ENCODE measurements around the gene SPART. TPM values are rescaled to one million over a fixed set of nuclear protein-coding genes. Genes with fewer than 3 reads are reported as not detected.
A peak's percentile ranks its signal among the peaks of the same experiment; 100 is the strongest.

The SPART gene
- total and polyA plus RNA-seq, 3 donors from 2014 or later: 43.3 to 66.2 (median 48.9) TPM

GRCh38 chr13:36286006-36286405 lies 60.2 kb downstream of the SPART start:
- Histone ChIP-seq H3K4me3 (no peak overlapping the region), H3K9me3 (no peaks in the 10 kb centered on the region), H3K27me3 (no peaks in the 10 kb centered on the region), H3K36me3 (ENCODE audit: low read depth, missing control alignments) (no peaks in the 10 kb centered on the region), H3K27ac (no peak overlapping the region), H3K4me1 (no peaks in the 10 kb centered on the region)
- no peak for TF ChIP-seq POLR2A (IDR thresholded peaks at IDR 0.05)
- no peak for TF ChIP-seq CTCF (IDR thresholded peaks at IDR 0.05)
- no peak for DNase-seq
- 84 to 100% methylated on average over 2 of the region's 2 CpGs for WGBS, 2 donors
- intact Hi-C loops (cut with DNase I; ENCODE audit: low total_unique reads): no loop called here

GRCh38 chr13:36282821-36283432 lies 63.3 kb downstream of the SPART start:
- peak; percentile 42 to 87 (median 68) for TF ChIP-seq CTCF (IDR thresholded peaks at IDR 0.05)
- no peak for TF ChIP-seq POLR2A (IDR thresholded peaks at IDR 0.05)
- H3K36me3 ChIP-seq (ENCODE audit: low read depth, missing control alignments): no peaks in the 10 kb centered on the region
- H3K27ac ChIP-seq: no peak overlapping the region
- intact Hi-C loops (cut with DNase I; ENCODE audit: low total_unique reads): no loop called here
- H3K4me3 ChIP-seq: no peak overlapping the region
- WGBS, 2 donors: 53 to 70% methylated on average over 6 of the region's 6 CpGs
- H3K27me3 ChIP-seq: no peaks in the 10 kb centered on the region
- no peaks in the 10 kb centered on the region for H3K4me1 ChIP-seq
- no peak for DNase-seq
- no peaks in the 10 kb centered on the region for H3K9me3 ChIP-seq

- Histone ChIP-seq H3K27ac (no peak overlapping the region), H3K4me1 (no peaks in the 10 kb centered on the region), H3K36me3 (ENCODE audit: low read depth, missing control alignments) (no peaks in the 10 kb centered on the region), H3K27me3 (no peaks in the 10 kb centered on the region), H3K4me3 (no peak overlapping the region), H3K9me3 (no peaks in the 10 kb centered on the region)
- peak; percentile 71 for DNase-seq
- WGBS, 2 donors: 61 to 71% methylated on average over 3 of the region's 3 CpGs
- TF ChIP-seq POLR2A (IDR thresholded peaks at IDR 0.05) (no peak), CTCF (IDR thresholded peaks at IDR 0.05) (peak; percentile 54 to 66 (median 60))
- intact Hi-C loops (cut with DNase I; ENCODE audit: low total_unique reads): loop anchor here (5.0 kb wide), 1 partner anchor 298 kb away; no protein-coding TSS in a partner anchor
These were observed 70.8 kb downstream of the SPART start for GRCh38 chr13:36275190-36276002.

GRCh38 chr13:36273431-36273830 lies 72.8 kb downstream of the SPART start:
- intact Hi-C loops (cut with DNase I; ENCODE audit: low total_unique reads): no loop called here
- 90 to 94% methylated on average over 2 of the region's 2 CpGs for WGBS, 2 donors

More at GRCh38 chr13:36273431-36273830, 72.8 kb downstream of the SPART start:
- Histone ChIP-seq H3K4me3 (no peak overlapping the region), H3K4me1 (no peaks in the 10 kb centered on the region), H3K36me3 (ENCODE audit: low read depth, missing control alignments) (no peaks in the 10 kb centered on the region), H3K27me3 (no peaks in the 10 kb centered on the region), H3K27ac (no peak overlapping the region), H3K9me3 (no peaks in the 10 kb centered on the region)
- TF ChIP-seq POLR2A (IDR thresholded peaks at IDR 0.05) (no peak), CTCF (IDR thresholded peaks at IDR 0.05) (no peak)
- no peak for DNase-seq
